ENCODE measurements around the gene NTRK2.

DNA sequence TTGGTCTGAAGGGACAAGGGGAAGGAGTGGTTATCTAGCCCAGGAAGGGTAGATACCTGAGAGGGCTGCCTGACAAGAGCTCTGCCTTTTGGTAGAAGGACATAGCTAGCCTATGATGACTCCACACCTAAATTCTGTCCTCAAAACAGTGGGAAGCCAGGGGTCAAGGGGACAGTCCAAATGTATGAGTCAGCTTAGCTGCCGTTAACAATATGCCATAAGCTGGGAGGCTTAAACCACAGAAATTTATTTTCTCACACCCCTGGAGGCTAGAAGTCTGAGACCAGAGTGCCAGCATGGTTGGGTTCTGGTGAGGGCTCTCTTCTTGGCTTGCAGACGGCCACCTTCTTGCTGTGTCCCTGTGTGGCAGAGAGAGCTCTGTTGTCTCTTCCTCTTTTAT lies 306.4 kb downstream of the NTRK2 start:
- TF ChIP-seq NR2F2 (IDR thresholded peaks at IDR 0.05) = no peak
- TF ChIP-seq EGR1 (IDR thresholded peaks at IDR 0.05; ENCODE audit: low read depth in 2 of 2) = no peak
- TF ChIP-seq RXRA (IDR thresholded peaks at IDR 0.05) = no peak
- TF ChIP-seq YY1 (IDR thresholded peaks at IDR 0.05) = no peak
- TF ChIP-seq, protein P1, sequence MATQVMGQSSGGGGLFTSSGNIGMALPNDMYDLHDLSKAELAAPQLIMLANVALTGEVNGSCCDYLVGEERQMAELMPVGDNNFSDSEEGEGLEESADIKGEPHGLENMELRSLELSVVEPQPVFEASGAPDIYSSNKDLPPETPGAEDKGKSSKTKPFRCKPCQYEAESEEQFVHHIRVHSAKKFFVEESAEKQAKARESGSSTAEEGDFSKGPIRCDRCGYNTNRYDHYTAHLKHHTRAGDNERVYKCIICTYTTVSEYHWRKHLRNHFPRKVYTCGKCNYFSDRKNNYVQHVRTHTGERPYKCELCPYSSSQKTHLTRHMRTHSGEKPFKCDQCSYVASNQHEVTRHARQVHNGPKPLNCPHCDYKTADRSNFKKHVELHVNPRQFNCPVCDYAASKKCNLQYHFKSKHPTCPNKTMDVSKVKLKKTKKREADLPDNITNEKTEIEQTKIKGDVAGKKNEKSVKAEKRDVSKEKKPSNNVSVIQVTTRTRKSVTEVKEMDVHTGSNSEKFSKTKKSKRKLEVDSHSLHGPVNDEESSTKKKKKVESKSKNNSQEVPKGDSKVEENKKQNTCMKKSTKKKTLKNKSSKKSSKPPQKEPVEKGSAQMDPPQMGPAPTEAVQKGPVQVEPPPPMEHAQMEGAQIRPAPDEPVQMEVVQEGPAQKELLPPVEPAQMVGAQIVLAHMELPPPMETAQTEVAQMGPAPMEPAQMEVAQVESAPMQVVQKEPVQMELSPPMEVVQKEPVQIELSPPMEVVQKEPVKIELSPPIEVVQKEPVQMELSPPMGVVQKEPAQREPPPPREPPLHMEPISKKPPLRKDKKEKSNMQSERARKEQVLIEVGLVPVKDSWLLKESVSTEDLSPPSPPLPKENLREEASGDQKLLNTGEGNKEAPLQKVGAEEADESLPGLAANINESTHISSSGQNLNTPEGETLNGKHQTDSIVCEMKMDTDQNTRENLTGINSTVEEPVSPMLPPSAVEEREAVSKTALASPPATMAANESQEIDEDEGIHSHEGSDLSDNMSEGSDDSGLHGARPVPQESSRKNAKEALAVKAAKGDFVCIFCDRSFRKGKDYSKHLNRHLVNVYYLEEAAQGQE (IDR thresholded peaks at IDR 0.05) = no peak
- TF ChIP-seq, protein P2, sequence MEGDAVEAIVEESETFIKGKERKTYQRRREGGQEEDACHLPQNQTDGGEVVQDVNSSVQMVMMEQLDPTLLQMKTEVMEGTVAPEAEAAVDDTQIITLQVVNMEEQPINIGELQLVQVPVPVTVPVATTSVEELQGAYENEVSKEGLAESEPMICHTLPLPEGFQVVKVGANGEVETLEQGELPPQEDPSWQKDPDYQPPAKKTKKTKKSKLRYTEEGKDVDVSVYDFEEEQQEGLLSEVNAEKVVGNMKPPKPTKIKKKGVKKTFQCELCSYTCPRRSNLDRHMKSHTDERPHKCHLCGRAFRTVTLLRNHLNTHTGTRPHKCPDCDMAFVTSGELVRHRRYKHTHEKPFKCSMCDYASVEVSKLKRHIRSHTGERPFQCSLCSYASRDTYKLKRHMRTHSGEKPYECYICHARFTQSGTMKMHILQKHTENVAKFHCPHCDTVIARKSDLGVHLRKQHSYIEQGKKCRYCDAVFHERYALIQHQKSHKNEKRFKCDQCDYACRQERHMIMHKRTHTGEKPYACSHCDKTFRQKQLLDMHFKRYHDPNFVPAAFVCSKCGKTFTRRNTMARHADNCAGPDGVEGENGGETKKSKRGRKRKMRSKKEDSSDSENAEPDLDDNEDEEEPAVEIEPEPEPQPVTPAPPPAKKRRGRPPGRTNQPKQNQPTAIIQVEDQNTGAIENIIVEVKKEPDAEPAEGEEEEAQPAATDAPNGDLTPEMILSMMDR (IDR thresholded peaks at IDR 0.05; ENCODE audit: low read depth, low read length, missing input control) = no peak
- no peak for TF ChIP-seq RAD21 (IDR thresholded peaks at IDR 0.05)
- no peak for TF ChIP-seq FOXA1 (IDR thresholded peaks at IDR 0.05)
